Measurements from ENCODE around the gene CNGA3. TPM values are rescaled to one million over a fixed set of nuclear protein-coding genes. Genes with fewer than 3 reads are reported as not detected.

CNGA3 gene
- total RNA-seq, 1 experiment from 2014 or later = not detected

GRCh38 chr2:98315957-98316356, 30.3 kb upstream of the CNGA3 start:
- no peak overlapping the region for H3K27ac ChIP-seq (ENCODE audit: insufficient read length, low read depth, low read length)
- H3K23me2 ChIP-seq (ENCODE audit: insufficient read length, low read depth, low read length, poor library complexity, severe bottlenecking) = no peaks in the 10 kb centered on the region
- H2BK120ac ChIP-seq (ENCODE audit: low read depth, low read length, poor library complexity, severe bottlenecking) = no peak overlapping the region
- no peak overlapping the region for H2AK5ac ChIP-seq (ENCODE audit: insufficient read length, low read length)
- H3T11ph ChIP-seq (ENCODE audit: low read length) = no peak overlapping the region
- no peak overlapping the region for H3K4me2 ChIP-seq (ENCODE audit: insufficient read depth, insufficient read length, low read length)
- H3K56ac ChIP-seq (ENCODE audit: insufficient read length, low read depth, low read length) = no peak overlapping the region
- H3K4me1 Mint-ChIP-seq = peaks cover 31 to 38% of the 10 kb centered on the region in 2 experiments
- H3K9me3 ChIP-seq (ENCODE audit: control insufficient read depth, low read depth, low read length) = peaks cover 14% of the 10 kb centered on the region
- peaks cover 23 to 34% (median 27%) of the 10 kb centered on the region in 3 experiments for H3K36me3 Mint-ChIP-seq (ENCODE audit: insufficient read depth in 1 of 3, low read depth in 3 of 3)
- no peak overlapping the region for H4K8ac ChIP-seq (replicated peaks; ENCODE audit: insufficient read length, low read depth, low read length)
- no peak overlapping the region for H2BK12ac ChIP-seq (ENCODE audit: insufficient read length, low read depth, low read length)
- no peak overlapping the region for H3K18ac ChIP-seq (ENCODE audit: insufficient read length, low read depth, low read length)
- H3K23ac ChIP-seq (ENCODE audit: insufficient read length, low read depth, low read length) = no peak overlapping the region
- no peak for DNase-seq
- no peaks in the 10 kb centered on the region for H3K27me3 ChIP-seq (ENCODE audit: insufficient read depth, low read length)
- H2AFZ ChIP-seq (ENCODE audit: low read length) = no peak overlapping the region
- H4K5ac ChIP-seq (ENCODE audit: insufficient read length, low read depth, low read length) = no peak overlapping the region
- no peaks in the 10 kb centered on the region for H3K4me1 ChIP-seq (ENCODE audit: insufficient read depth, low read length)
- no peak for TF ChIP-seq CTCF (conservative IDR thresholded peaks at IDR 0.05)
- no peak overlapping the region for H3K14ac ChIP-seq (ENCODE audit: insufficient read depth, low read length)
- no peak overlapping the region for H2BK15ac ChIP-seq (ENCODE audit: low read depth, low read length)
- no peaks in the 10 kb centered on the region for H3K79me2 ChIP-seq (ENCODE audit: insufficient read depth, low read length)
- H4K91ac ChIP-seq (ENCODE audit: insufficient read length, low read depth, low read length) = no peak overlapping the region
- H4K20me1 ChIP-seq (ENCODE audit: control insufficient read depth, insufficient read depth, insufficient read length) = no peaks in the 10 kb centered on the region
- H2BK5ac ChIP-seq (ENCODE audit: insufficient read length, low read length) = no peak overlapping the region
- H3K9me3 Mint-ChIP-seq = peaks cover 32 to 34% of the 10 kb centered on the region in 2 experiments
- no peak overlapping the region for H2BK20ac ChIP-seq (ENCODE audit: low read depth, low read length, poor library complexity, severe bottlenecking)
- H3K27me3 Mint-ChIP-seq (ENCODE audit: low read depth) = peaks cover 3% of the 10 kb centered on the region; the same call in 1 of the 2 replicates
- H3K9ac ChIP-seq (ENCODE audit: extremely low read depth, insufficient read length, low read length) = no peak overlapping the region
- no peak overlapping the region for H3K4me3 Mint-ChIP-seq
- no peaks in the 10 kb centered on the region for H3K79me1 ChIP-seq (ENCODE audit: insufficient read depth, low read depth, low read length, poor library complexity, severe bottlenecking)
- H3K27ac Mint-ChIP-seq = no peak overlapping the region
- no peak overlapping the region for H3K4ac ChIP-seq (ENCODE audit: low read depth, low read length)
- WGBS (ENCODE audit: extremely low coverage, insufficient read length, low lambda C conversion rate) = no CpG with 5 or more reads among the region's 2 CpGs
